Neural progenitor cell (in vitro differentiated cells): ENCODE data around the gene COG2. TPM values are rescaled to one million over a fixed set of nuclear protein-coding genes. Genes with fewer than 3 reads are reported as not detected.
A peak's percentile ranks its signal among the peaks of the same experiment; 100 is the strongest.

Experiments
- DNase-seq: peaks from one replicate; pipeline ENCODE4 v3.0.0-alpha.2; 2016; ENCODE audit warnings: low spot score
- H2AFZ ChIP-seq: fragments of 200-600 bp; sonication (generic); replicated peaks from 2 replicates; pipeline ENCODE4 v1.6.1; 2016; ENCODE audit warnings: antibody characterized with exemption
- H3F3A ChIP-seq: fragments of 200-600 bp; sonication (generic); 2 replicates; pipeline ENCODE4 v1.6.1; 2016; ENCODE audit warnings: antibody characterized with exemption, low read depth
- H3K27ac ChIP-seq: fragments of 200-600 bp; sonication (generic); 2 replicates; pipeline ENCODE4 v1.5.1; 2016; ENCODE audit warnings: mild to moderate bottlenecking
- H3K27me3 ChIP-seq: fragments of 200-600 bp; sonication (generic); 2 replicates; pipeline ENCODE4 v1.6.1; 2016; ENCODE audit warnings: mild to moderate bottlenecking, moderate library complexity
- H3K36me3 ChIP-seq: fragments of 200-600 bp; sonication (generic); 2 replicates; pipeline ENCODE4 v1.5.1; 2016
- H3K4me1 ChIP-seq: fragments of 200-600 bp; sonication (generic); 2 replicates; pipeline ENCODE4 v1.6.1; 2016; ENCODE audit warnings: mixed run types
- H3K4me2 ChIP-seq: fragments of 200-600 bp; sonication (generic); 2 replicates; pipeline ENCODE4 v1.6.1; 2016
- H3K4me3 ChIP-seq: fragments of 200-600 bp; sonication (generic); 2 replicates; pipeline ENCODE4 v1.5.1; 2016
- H3K79me2 ChIP-seq: fragments of 200-600 bp; sonication (generic); 2 replicates; pipeline ENCODE4 v1.6.1; 2016; ENCODE audit warnings: low read depth
- H3K9ac ChIP-seq: fragments of 200-600 bp; sonication (generic); 2 replicates; pipeline ENCODE4 v1.6.1; 2016
- H3K9me3 ChIP-seq: fragments of 200-600 bp; sonication (generic); 2 replicates; pipeline ENCODE4 v1.5.1; 2016; ENCODE audit warnings: low read depth
- H4K20me1 ChIP-seq: fragments of 200-600 bp; sonication (generic); 2 replicates; pipeline ENCODE4 v1.6.1; 2016; ENCODE audit warnings: low read depth
- H3K27ac Mint-ChIP-seq: 3 replicates; pipeline ENCODE4 v1.8.0; 2021; ENCODE audit warnings: mixed read lengths
- H3K27me3 Mint-ChIP-seq: 2 replicates; pipeline ENCODE4 v1.8.0; 2022; ENCODE audit warnings: low read depth, mild to moderate bottlenecking, inconsistent platforms, moderate library complexity, mixed read lengths; ENCODE audit not compliant: insufficient read depth
- H3K36me3 Mint-ChIP-seq: 3 replicates; pipeline ENCODE4 v1.8.0; 2021; ENCODE audit warnings: mixed read lengths
- H3K4me1 Mint-ChIP-seq: 3 replicates; pipeline ENCODE4 v1.8.0; 2021; ENCODE audit warnings: mixed read lengths
- H3K4me3 Mint-ChIP-seq: 3 replicates; pipeline ENCODE4 v1.8.0; 2021; ENCODE audit warnings: mild to moderate bottlenecking, moderate library complexity, mixed read lengths
- H3K9me3 Mint-ChIP-seq: 3 replicates; pipeline ENCODE4 v1.8.0; 2020; ENCODE audit warnings: mixed read lengths
- EZH2 ChIP-seq: fragments of 200-600 bp; sonication (generic); IDR thresholded peaks from 2 replicates; pipeline ENCODE4 v1.6.1; 2017; ENCODE audit warnings: antibody characterized with exemption, mild to moderate bottlenecking, moderate library complexity
- EZH2phosphoT487 ChIP-seq: fragments of 200-600 bp; sonication (generic); IDR thresholded peaks from 2 replicates; pipeline ENCODE4 v1.6.1; 2017; ENCODE audit warnings: antibody characterized with exemption
- total RNA-seq: library from RNA; depleted of rRNA; stranded (reverse); fragments of >200 nt; gene quantifications from 2 replicates; pipeline ENCODE4 v1.2.3, GENCODE V29; 2015; ENCODE audit warnings: low replicate concordance
- TF ChIP-seq, protein P1 (sequence below): fragments of 200-600 bp; sonication (generic); IDR thresholded peaks from 2 replicates; pipeline ENCODE4 v1.5.1; 2017; ENCODE audit warnings: antibody characterized with exemption, mild to moderate bottlenecking

COG2 gene
- total RNA-seq, 1 donor from 2014 or later = 38.9 TPM

DNA sequence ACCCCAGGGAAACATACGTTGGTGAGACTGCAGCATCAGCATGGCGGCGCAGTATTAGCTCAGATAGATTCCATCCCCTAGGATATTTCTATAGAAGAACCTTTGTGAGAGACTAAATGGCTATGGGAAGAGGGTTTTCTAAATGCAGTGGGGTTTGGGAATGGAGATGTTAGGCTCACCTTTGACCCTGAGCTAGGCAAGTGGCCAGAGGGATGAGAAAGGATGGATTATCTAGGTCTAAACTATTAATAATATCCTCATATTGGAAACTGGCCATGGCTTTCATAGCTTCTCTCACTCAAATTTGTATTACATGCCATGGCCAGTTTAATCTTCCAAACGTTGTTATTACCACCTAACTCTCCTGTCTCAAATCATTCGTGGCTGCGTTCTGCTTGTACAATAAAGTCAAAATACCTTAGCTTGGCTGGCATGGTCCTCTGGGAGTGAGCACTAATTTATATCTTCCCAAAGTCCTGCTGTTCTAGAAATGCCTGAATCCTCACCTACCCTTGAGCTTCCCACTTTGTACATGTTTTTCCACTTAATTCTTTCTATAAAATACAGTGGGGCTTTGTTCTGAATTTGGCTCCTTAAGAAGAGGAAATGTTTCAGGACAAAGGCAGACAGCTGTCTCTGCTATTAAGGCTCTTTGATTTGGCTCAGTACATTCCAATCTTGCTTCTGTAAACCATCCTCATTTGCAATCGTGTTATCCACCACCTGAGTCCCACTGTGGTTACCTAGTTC lies 31.0 kb upstream of the COG2 start:
- Mint-ChIP-seq H3K36me3 (no peaks in the 10 kb centered on the region), H3K4me3 (peak overlapping the region; percentile 12), H3K4me1 (peaks cover 12% of the 10 kb centered on the region), H3K9me3 (no peaks in the 10 kb centered on the region), H3K27me3 (peaks cover 2% of the 10 kb centered on the region), H3K27ac (no peak overlapping the region)
- Histone ChIP-seq H4K20me1 (no peaks in the 10 kb centered on the region), H3K4me3 (no peak overlapping the region), H3K9ac (no peak overlapping the region), H3K9me3 (no peaks in the 10 kb centered on the region), H3F3A (no peaks in the 10 kb centered on the region), H3K79me2 (no peaks in the 10 kb centered on the region), H3K4me1 (peaks cover 16% of the 10 kb centered on the region), H3K27me3 (no peaks in the 10 kb centered on the region), H3K4me2 (no peak overlapping the region), H3K36me3 (no peaks in the 10 kb centered on the region), H3K27ac (no peak overlapping the region), H2AFZ (peak overlapping the region; percentile 2)
- DNase-seq = no peak
- TF ChIP-seq EZH2 (no peak), EZH2phosphoT487 (no peak)
- TF ChIP-seq, protein P1, sequence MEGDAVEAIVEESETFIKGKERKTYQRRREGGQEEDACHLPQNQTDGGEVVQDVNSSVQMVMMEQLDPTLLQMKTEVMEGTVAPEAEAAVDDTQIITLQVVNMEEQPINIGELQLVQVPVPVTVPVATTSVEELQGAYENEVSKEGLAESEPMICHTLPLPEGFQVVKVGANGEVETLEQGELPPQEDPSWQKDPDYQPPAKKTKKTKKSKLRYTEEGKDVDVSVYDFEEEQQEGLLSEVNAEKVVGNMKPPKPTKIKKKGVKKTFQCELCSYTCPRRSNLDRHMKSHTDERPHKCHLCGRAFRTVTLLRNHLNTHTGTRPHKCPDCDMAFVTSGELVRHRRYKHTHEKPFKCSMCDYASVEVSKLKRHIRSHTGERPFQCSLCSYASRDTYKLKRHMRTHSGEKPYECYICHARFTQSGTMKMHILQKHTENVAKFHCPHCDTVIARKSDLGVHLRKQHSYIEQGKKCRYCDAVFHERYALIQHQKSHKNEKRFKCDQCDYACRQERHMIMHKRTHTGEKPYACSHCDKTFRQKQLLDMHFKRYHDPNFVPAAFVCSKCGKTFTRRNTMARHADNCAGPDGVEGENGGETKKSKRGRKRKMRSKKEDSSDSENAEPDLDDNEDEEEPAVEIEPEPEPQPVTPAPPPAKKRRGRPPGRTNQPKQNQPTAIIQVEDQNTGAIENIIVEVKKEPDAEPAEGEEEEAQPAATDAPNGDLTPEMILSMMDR = no peak

- Histone ChIP-seq H3K36me3 (no peaks in the 10 kb centered on the region), H3K27ac (no peak overlapping the region), H3K4me2 (no peak overlapping the region), H3K9ac (no peak overlapping the region), H3K27me3 (no peaks in the 10 kb centered on the region), H4K20me1 (no peaks in the 10 kb centered on the region), H3K4me3 (no peak overlapping the region), H2AFZ (no peak overlapping the region), H3K79me2 (no peaks in the 10 kb centered on the region), H3F3A (no peaks in the 10 kb centered on the region), H3K4me1 (peaks cover 16% of the 10 kb centered on the region), H3K9me3 (no peaks in the 10 kb centered on the region)
- H3K4me3 Mint-ChIP-seq = peak overlapping the region; percentile 12
- H3K27ac Mint-ChIP-seq = no peak overlapping the region
- peaks cover 2% of the 10 kb centered on the region for H3K27me3 Mint-ChIP-seq
- H3K4me1 Mint-ChIP-seq = peaks cover 12% of the 10 kb centered on the region
- no peaks in the 10 kb centered on the region for H3K36me3 Mint-ChIP-seq
- no peaks in the 10 kb centered on the region for H3K9me3 Mint-ChIP-seq
- no peak for TF ChIP-seq EZH2phosphoT487
- TF ChIP-seq, protein P1 = no peak
- TF ChIP-seq EZH2 = no peak
- no peak for DNase-seq
These were observed 30.4 kb upstream of the COG2 start for GRCh38 chr1:230611878-230612235.

DNA sequence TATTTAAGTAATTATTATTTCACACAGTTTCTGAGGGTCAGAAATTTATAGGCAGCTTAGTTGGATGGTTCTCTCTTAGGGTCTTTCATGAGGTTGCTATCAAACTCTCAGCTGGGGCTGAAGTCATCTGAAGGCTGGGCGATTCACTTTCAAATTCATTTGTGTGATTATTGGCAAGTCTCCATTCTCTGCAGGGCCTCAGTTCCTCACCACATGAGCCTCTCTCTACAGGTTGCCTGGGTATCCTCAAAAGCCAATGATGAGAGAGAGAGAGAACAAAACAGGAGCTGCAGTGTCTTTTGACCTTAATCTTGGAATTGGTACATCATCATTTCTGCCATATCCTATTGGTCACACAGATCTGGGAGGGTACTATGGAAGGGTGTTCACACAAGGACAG lies 29.6 kb upstream of the COG2 start:
- Histone ChIP-seq H3K4me2 (no peak overlapping the region), H2AFZ (no peak overlapping the region)

More for the DNA sequence above, 29.6 kb upstream of the COG2 start:
- Mint-ChIP-seq H3K4me3 (no peak overlapping the region), H3K9me3 (no peaks in the 10 kb centered on the region), H3K27ac (no peak overlapping the region), H3K4me1 (peaks cover 12% of the 10 kb centered on the region), H3K27me3 (peaks cover 2% of the 10 kb centered on the region), H3K36me3 (no peaks in the 10 kb centered on the region)
- Histone ChIP-seq H3K36me3 (no peaks in the 10 kb centered on the region), H3K27me3 (no peaks in the 10 kb centered on the region), H3K79me2 (no peaks in the 10 kb centered on the region), H3K9me3 (no peaks in the 10 kb centered on the region), H3F3A (no peaks in the 10 kb centered on the region), H4K20me1 (no peaks in the 10 kb centered on the region), H3K4me1 (peaks cover 16% of the 10 kb centered on the region), H3K27ac (no peak overlapping the region), H3K9ac (no peak overlapping the region), H3K4me3 (no peak overlapping the region)
- TF ChIP-seq EZH2phosphoT487 = no peak
- TF ChIP-seq EZH2 = no peak
- TF ChIP-seq, protein P1 = no peak
- no peak for DNase-seq
